T-helper 2 cell treated with Interferon-gamma antibody and Interleukin-4, amounts not matched to agents 5 μg/mL and 100 μg/mL, for 36 hours (primary cell): ENCODE measurements around the gene MPP7.
A peak's percentile ranks its signal among the peaks of the same experiment; 100 is the strongest.
"Not testable (repeated sequence)": the region's sequence is repeated elsewhere in the genome, so short reads cannot be mapped to it uniquely, and the experiment has no call there.

Experiments used
- DNase-seq: peaks from one replicate; pipeline ENCODE4 v3.0.0; 2021; ENCODE audit warnings: low spot score
- H3K27ac Mint-ChIP-seq: one replicate; pipeline ENCODE4 v1.8.0; 2021; ENCODE audit warnings: mild to moderate bottlenecking, mixed read lengths
- H3K27me3 Mint-ChIP-seq: one replicate; pipeline ENCODE4 v1.8.0; 2021; ENCODE audit warnings: low read depth, mixed read lengths
- H3K36me3 Mint-ChIP-seq: one replicate; pipeline ENCODE4 v1.8.0; 2021; ENCODE audit warnings: low read depth, mixed read lengths
- H3K4me1 Mint-ChIP-seq: one replicate; pipeline ENCODE4 v1.8.0; 2021; ENCODE audit warnings: low read depth, mixed read lengths
- H3K4me3 Mint-ChIP-seq: one replicate; pipeline ENCODE4 v1.8.0; 2022; ENCODE audit warnings: mild to moderate bottlenecking, moderate library complexity, mixed read lengths
- H3K9me3 Mint-ChIP-seq: one replicate; pipeline ENCODE4 v1.8.0; 2021; ENCODE audit warnings: mixed read lengths

Gene MPP7

GRCh38 chr10:28302638-28303488 is at the start of gene MPP7:
Gene MPP7 (minus strand): TSS chr10:28303064. CDS start chr10:28238604, 64,460 bp downstream.
- Mint-ChIP-seq H3K27me3 (peaks cover 38% of the 10 kb centered on the region), H3K36me3 (no peaks in the 10 kb centered on the region), H3K4me3 (peak within 1 kb of the TSS; percentile 92), H3K9me3 (no peaks in the 10 kb centered on the region), H3K27ac (peak within 1 kb of the TSS; percentile 22), H3K4me1 (peaks cover 31% of the 10 kb centered on the region)
- DNase-seq, result peak; percentile 96

DNA sequence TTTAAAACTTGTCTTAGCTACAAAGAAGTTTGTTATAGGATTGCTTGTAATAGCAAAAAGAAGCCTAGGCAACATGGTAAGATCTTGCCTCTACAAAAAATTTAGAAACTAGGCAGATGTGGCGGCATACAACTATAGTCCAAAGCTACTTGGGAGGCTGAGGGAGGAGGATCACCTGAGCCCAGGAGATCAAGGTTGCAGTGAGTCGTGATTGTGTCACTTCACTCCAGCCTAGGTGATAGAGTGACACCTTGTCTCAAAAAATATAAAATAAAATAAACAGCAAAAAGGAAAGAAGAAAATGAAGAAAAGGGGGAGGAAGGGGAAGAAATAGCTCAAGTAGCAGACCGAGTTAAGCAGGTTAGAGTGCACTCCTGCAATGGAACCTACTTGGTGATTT is 47.0 kb upstream of the MPP7 start:
- peaks cover 23% of the 10 kb centered on the region for H3K9me3 Mint-ChIP-seq
- H3K4me1 Mint-ChIP-seq, result no peaks in the 10 kb centered on the region
- H3K36me3 Mint-ChIP-seq, result peaks cover 4% of the 10 kb centered on the region

DNA sequence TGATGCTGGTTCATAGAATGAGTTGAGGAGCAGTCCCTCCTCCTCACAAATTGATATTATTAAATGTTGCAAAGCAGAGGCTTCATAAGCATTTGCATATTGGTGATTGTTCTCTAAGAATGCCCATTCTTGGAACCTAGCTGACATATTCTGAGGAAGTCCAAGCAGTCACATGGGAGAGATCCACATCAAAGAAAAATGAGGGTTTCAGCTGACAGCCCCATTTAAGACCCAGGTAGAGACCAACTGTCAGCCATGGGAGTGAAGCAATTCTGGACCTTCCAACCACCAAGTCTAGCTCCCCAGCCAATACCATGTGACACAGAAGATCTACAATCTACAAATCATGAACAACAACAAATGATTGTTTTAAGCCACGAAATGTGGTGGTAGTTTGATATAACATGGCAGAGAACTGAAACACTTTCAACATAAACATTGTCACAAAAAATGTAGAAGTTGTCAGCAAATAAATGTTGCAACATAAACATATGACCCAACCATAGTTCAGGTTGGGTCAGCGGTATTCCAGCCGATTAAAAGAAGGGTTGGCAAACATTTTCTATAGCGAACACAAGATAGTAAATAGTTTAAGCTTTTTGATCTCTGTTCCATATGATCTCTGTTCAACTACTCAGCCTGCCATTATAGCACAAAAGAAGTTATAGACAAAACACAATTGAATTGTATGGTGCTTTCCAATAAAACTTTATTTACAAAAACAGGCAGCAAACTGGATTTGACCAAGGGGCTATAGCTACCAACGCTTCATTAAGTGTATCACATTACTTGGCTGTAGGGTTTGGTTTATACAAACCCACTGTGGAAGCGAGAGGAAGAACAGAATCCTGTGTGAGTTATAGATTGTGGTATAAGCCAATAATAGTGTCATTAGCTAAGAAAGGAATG is 41.4 kb upstream of the MPP7 start:
- Mint-ChIP-seq H3K4me3 (no peak overlapping the region), H3K27ac (no peak overlapping the region), H3K27me3 (peaks cover 8% of the 10 kb centered on the region), H3K36me3 (peaks cover 18% of the 10 kb centered on the region), H3K4me1 (peaks cover 8% of the 10 kb centered on the region), H3K9me3 (peaks cover 47% of the 10 kb centered on the region)
- DNase-seq, result no peak

More for the DNA sequence above, 47.0 kb upstream of the MPP7 start:
- Mint-ChIP-seq H3K27me3 (peaks cover 8% of the 10 kb centered on the region), H3K4me3 (no peak overlapping the region), H3K27ac (no peak overlapping the region)
- DNase-seq, result no peak

GRCh38 chr10:28343252-28343651 is 40.4 kb upstream of the MPP7 start:
- DNase-seq, result no peak
- H3K4me3 Mint-ChIP-seq, result no peak overlapping the region
- peaks cover 47% of the 10 kb centered on the region for H3K9me3 Mint-ChIP-seq
- H3K36me3 Mint-ChIP-seq, result peaks cover 19% of the 10 kb centered on the region
- peaks cover 9% of the 10 kb centered on the region for H3K27me3 Mint-ChIP-seq
- no peak overlapping the region for H3K27ac Mint-ChIP-seq
- peaks cover 9% of the 10 kb centered on the region for H3K4me1 Mint-ChIP-seq

GRCh38 chr10:28341679-28342078 is 38.8 kb upstream of the MPP7 start:
- not testable (repeated sequence) for DNase-seq, H3K4me3 Mint-ChIP-seq, H3K27ac Mint-ChIP-seq, H3K27me3 Mint-ChIP-seq
- Mint-ChIP-seq H3K9me3 (peaks cover 38% of the 10 kb centered on the region), H3K36me3 (peaks cover 14% of the 10 kb centered on the region), H3K4me1 (peaks cover 18% of the 10 kb centered on the region)

DNA sequence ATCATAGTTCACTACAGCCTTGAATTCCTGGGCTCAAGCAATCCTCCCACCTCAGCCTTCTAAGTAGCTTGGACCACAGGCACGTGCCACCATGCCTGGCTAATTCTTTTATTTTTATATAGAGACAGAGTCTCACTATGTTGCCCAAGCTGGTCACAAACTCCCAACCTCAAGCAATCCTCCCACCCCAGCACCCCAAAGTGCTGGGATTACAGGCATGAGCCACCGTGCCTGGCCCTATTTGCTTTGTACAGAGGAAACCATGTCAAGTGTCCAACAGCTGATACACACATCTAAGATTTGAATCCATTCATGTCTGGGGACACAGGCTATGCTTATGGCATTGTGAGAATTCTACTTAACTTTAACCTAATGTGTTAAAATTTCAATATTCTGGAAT is 29.9 kb upstream of the MPP7 start:
- peaks cover 4% of the 10 kb centered on the region for H3K9me3 Mint-ChIP-seq
- peaks cover 2% of the 10 kb centered on the region for H3K36me3 Mint-ChIP-seq
- peak overlapping the region; percentile 51 for H3K4me3 Mint-ChIP-seq
- peaks cover 49% of the 10 kb centered on the region for H3K4me1 Mint-ChIP-seq
- peak overlapping the region; percentile 45 for H3K27ac Mint-ChIP-seq
- H3K27me3 Mint-ChIP-seq, result peaks cover 5% of the 10 kb centered on the region
- DNase-seq, result no peak

GRCh38 chr10:28331841-28332240 is 29.0 kb upstream of the MPP7 start:
- H3K36me3 Mint-ChIP-seq, result peaks cover 2% of the 10 kb centered on the region
- H3K27me3 Mint-ChIP-seq, result peaks cover 3% of the 10 kb centered on the region
- peaks cover 4% of the 10 kb centered on the region for H3K9me3 Mint-ChIP-seq
- peak overlapping the region; percentile 50 for H3K4me3 Mint-ChIP-seq
- peaks cover 44% of the 10 kb centered on the region for H3K4me1 Mint-ChIP-seq
- peak overlapping the region; percentile 45 for H3K27ac Mint-ChIP-seq
- DNase-seq, result no peak

GRCh38 chr10:28331066-28331465 is 28.2 kb upstream of the MPP7 start:
- no peak overlapping the region for H3K4me3 Mint-ChIP-seq

GRCh38 chr10:28328346-28328745 is 25.5 kb upstream of the MPP7 start:
- H3K4me1 Mint-ChIP-seq, result peaks cover 26% of the 10 kb centered on the region
- H3K27ac Mint-ChIP-seq, result no peak overlapping the region
- no peak overlapping the region for H3K4me3 Mint-ChIP-seq
- peaks cover 3% of the 10 kb centered on the region for H3K27me3 Mint-ChIP-seq
- H3K9me3 Mint-ChIP-seq, result no peaks in the 10 kb centered on the region
- DNase-seq, result no peak
- no peaks in the 10 kb centered on the region for H3K36me3 Mint-ChIP-seq

More at GRCh38 chr10:28331066-28331465, 28.2 kb upstream of the MPP7 start:
- Mint-ChIP-seq H3K27me3 (peaks cover 3% of the 10 kb centered on the region), H3K36me3 (peaks cover 2% of the 10 kb centered on the region), H3K27ac (no peak overlapping the region), H3K9me3 (peaks cover 4% of the 10 kb centered on the region), H3K4me1 (peaks cover 42% of the 10 kb centered on the region)
- DNase-seq, result no peak

GRCh38 chr10:28327491-28327880 is 24.6 kb upstream of the MPP7 start:
- Mint-ChIP-seq H3K4me1 (peaks cover 20% of the 10 kb centered on the region), H3K9me3 (no peaks in the 10 kb centered on the region), H3K36me3 (no peaks in the 10 kb centered on the region), H3K27ac (no peak overlapping the region), H3K27me3 (peaks cover 3% of the 10 kb centered on the region), H3K4me3 (no peak overlapping the region)
- no peak for DNase-seq

- no peak overlapping the region for H3K27ac Mint-ChIP-seq
- H3K4me3 Mint-ChIP-seq, result no peak overlapping the region
- DNase-seq, result no peak
- no peaks in the 10 kb centered on the region for H3K9me3 Mint-ChIP-seq
- H3K27me3 Mint-ChIP-seq, result peaks cover 3% of the 10 kb centered on the region
- peaks cover 15% of the 10 kb centered on the region for H3K4me1 Mint-ChIP-seq
- H3K36me3 Mint-ChIP-seq, result no peaks in the 10 kb centered on the region
Observed at GRCh38 chr10:28326516-28327490, 23.9 kb upstream of the MPP7 start.

- no peak for DNase-seq
- Mint-ChIP-seq H3K9me3 (no peaks in the 10 kb centered on the region), H3K27ac (no peak overlapping the region), H3K27me3 (peaks cover 5% of the 10 kb centered on the region), H3K4me1 (no peaks in the 10 kb centered on the region), H3K4me3 (no peak overlapping the region), H3K36me3 (no peaks in the 10 kb centered on the region)
Observed at GRCh38 chr10:28320799-28321198, 17.9 kb upstream of the MPP7 start.

GRCh38 chr10:28320090-28320489 is 17.2 kb upstream of the MPP7 start:
- Mint-ChIP-seq H3K27ac (no peak overlapping the region), H3K27me3 (peaks cover 9% of the 10 kb centered on the region), H3K4me3 (no peak overlapping the region), H3K9me3 (no peaks in the 10 kb centered on the region), H3K4me1 (no peaks in the 10 kb centered on the region), H3K36me3 (no peaks in the 10 kb centered on the region)
- DNase-seq, result no peak
